Measurements from ENCODE around the gene SLC17A9.

The SLC17A9 gene, protein sequence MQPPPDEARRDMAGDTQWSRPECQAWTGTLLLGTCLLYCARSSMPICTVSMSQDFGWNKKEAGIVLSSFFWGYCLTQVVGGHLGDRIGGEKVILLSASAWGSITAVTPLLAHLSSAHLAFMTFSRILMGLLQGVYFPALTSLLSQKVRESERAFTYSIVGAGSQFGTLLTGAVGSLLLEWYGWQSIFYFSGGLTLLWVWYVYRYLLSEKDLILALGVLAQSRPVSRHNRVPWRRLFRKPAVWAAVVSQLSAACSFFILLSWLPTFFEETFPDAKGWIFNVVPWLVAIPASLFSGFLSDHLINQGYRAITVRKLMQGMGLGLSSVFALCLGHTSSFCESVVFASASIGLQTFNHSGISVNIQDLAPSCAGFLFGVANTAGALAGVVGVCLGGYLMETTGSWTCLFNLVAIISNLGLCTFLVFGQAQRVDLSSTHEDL

DNA sequence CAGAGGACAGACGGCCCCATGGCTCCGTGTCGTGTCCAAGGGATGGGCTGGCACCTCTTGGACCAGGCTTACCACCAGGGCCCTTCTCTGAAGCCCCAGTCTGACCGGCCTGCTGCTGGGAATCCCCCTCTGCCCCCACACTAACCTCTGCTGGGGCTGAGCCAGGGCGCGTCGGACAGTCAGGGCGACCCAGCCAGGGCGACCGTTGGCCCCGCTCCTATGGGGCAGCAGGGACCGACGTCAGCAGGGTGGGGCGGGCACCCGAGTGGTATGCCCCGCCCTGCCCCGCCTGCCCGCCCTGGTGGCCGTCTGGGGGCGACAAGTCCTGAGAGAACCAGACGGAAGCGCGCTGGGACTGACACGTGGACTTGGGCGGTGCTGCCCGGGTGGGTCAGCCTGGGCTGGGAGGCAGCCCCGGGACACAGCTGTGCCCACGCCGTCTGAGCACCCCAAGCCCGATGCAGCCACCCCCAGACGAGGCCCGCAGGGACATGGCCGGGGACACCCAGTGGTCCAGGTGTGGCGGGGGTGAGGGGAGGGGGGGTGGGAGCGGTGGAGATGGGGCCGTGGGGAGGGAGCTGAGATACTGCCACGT, at the start of gene SLC17A9:
SLC17A9 (plus strand) TSS at position 337 of the 595 bp plus-strand sequence; CDS start at position 459, 122 bp downstream.
- DNase-seq, result no peak

GRCh38 chr20:62902926-62903615, 49.4 kb upstream of the SLC17A9 start:
- DNase-seq, result no peak

GRCh38 chr20:62905536-62906117, 46.9 kb upstream of the SLC17A9 start:
- DNase-seq, result no peak

DNA sequence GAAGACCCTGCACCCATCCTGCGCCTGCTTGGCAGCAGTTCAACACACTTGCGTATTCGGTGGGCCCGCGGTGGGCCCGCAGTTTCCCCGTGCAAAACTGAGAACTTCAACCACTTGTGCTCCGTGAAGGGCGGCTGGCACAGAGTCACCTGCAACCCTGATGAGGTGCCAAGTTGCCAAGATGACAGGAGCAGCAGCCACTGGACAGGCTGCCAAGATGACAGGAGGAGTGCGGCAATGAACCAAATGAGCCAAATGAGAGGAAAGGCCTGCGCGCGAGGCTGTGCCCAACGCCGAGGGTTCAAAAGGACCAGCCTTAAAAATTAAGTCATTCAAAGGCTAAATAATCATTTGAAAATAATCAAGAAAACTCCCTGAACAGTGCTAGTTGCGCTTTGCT, 46.3 kb upstream of the SLC17A9 start:
- DNase-seq, result no peak

- no peak for DNase-seq
Observed at GRCh38 chr20:62906647-62907375, 45.7 kb upstream of the SLC17A9 start.

DNA sequence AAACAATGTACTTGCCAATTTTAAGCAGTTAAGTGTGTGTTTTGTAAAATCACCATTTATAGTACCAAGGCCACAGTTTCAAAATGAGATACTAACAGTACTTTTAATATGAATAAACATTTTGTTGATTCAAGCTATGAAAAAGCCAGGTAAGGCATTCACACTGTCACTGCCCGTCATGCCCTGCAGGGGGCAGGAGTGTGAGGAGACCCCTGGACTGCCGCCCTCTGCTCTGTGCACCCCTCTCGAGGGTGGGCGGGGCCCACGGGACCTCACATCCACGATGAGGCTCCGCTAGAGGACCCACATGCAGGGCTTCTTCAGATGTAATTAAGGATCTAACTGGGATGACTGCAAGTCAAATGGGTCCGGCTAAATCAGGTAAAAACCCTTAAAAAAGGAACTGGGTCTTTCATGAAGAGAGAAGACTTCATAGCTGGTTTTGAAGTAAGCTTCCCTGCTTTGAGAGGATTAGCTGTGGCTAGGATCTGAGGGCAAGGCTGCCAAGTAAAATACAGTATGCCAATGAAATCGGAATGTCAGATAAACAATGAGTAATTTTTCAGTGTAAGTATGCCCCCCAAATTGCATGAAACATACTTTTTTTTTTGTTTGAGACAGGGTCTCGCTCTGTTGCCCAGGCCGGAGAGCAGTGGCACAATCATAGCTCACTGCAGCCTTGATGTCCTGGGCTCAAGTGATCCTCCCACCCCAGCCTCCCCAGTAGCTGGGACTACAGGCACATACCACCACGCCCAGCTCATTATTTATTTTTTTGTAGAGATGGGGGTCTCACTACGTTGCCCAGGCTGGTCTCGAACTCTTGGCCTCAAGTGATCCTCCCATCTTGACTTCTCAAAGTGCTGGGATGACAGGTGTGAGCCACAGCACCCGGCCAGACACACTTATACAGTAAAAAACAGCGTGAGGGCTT, 44.9 kb upstream of the SLC17A9 start:
- DNase-seq, result no peak

- no peak for DNase-seq
Observed at GRCh38 chr20:62908971-62909791, 43.3 kb upstream of the SLC17A9 start.

- no peak for DNase-seq
Observed at GRCh38 chr20:62910217-62910766, 42.2 kb upstream of the SLC17A9 start.

DNA sequence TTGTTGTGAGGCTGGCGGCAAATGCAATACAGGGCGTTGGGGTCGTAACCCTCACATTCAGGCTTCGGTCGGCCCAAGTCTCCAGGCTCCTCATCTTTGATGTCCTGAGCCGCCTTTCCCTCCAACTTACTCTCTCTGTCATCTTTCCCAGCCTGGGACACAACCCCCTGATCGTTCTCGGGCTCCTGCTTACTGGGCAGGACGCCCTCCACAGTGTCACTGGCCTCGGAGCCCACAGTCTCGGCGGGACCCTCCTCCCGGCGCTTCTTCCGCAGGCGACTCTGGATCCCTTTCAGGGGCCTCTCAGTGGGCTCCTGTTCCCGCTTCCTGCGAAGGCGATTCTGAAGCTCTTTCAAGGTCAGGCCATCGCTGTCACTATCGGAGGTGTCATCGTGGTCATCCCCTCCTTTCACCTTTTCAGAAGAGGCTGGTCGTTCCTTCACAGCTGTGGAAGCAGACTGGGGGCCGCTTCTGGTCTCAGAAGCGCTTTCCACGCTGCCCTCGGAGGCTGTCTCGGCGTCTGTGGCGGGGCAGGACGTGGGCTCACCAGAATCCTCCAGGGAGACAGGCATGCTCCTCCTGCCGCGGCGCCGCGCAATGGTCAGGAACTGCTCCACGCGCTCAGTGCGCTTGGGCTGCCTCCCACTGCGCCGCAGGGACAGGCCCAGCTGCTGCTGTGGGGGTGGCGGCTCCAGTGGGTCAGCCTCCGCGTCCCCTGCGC, 41.6 kb upstream of the SLC17A9 start:
- no peak for DNase-seq

GRCh38 chr20:62911701-62912280, 40.7 kb upstream of the SLC17A9 start:
- DNase-seq, result no peak

DNA sequence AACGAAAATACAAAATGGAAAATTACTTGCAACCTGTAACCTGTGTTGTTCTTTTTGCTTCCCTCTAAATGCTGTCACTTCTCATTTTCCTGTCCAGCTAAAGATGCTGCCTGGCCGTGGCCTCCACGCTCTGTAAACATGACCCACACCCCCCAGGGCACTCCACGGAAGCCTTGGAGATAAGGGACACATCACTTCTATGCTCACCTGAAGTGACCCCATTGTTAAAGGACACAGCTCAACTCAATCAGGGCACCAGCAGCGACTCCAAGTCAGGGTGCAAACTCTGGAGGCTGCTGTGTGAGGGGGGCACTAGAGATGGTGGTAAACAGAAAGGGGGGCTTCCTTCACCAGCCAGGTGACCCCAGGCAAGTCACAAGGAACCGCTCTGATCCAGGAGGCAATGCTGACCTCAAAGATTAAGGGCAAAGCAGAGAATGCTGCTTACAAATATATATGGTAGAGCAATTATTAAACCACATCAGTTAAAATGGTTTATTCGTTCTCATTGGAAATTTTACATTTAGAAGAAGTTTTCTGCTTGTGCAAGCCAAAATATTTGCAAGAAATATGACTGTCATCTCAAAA, 39.4 kb upstream of the SLC17A9 start:
- DNase-seq, result no peak

DNA sequence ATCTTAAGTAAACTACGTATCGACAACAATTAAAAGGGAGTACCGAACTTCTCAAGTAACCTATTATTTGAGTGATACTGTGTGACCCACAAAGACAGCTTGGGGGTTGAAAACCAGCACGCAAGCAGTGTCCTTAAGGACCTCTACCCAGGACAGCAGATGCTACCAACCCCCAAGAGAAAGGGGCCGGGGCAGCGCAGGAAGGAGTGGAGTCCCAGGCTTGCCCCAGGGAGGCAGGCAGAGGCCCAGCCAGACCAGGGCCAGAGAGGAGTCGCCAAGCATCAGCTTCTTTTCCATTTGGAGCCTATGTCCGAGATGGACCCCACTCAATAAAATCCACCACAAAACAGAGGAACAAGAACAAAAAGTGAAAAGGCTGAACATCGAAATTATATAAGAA, 38.1 kb upstream of the SLC17A9 start:
- no peak for DNase-seq

GRCh38 chr20:62914970-62915457, 37.5 kb upstream of the SLC17A9 start:
- no peak for DNase-seq

GRCh38 chr20:62916703-62917476, 35.6 kb upstream of the SLC17A9 start:
- no peak for DNase-seq

DNA sequence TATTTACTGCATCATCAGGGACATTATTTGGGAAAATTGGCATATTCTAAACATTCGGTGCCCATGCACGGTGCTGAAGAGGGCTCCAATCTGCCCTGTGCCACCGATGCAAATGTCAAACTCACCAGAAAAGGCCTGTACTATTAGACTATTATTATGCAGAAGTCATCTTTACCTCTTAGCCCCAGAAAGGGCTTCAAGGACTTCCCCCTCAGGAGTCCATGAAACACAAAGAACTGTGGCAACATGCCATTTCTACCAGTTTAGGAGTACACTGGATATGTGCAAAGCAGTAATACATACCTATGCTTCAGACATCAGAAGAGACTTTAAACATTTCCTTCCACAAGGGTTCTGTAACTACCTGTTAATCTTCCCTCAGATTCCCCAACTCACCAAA, 34.8 kb upstream of the SLC17A9 start:
- DNase-seq, result no peak

- no peak for DNase-seq
Observed at GRCh38 chr20:62918147-62918546, 34.4 kb upstream of the SLC17A9 start.

GRCh38 chr20:62918831-62919230, 33.7 kb upstream of the SLC17A9 start:
- DNase-seq, result no peak

Data from cortex of kidney (tissue), 1 donor.